ENCODE measurements around the gene SOX18. TPM values are rescaled to one million over a fixed set of nuclear protein-coding genes. Genes with fewer than 3 reads are reported as not detected.

SOX18 gene
- total RNA-seq, 3 donors from 2014 or later (not counting 1 experiment from before 2014, with no cell fraction given): not detected

DNA sequence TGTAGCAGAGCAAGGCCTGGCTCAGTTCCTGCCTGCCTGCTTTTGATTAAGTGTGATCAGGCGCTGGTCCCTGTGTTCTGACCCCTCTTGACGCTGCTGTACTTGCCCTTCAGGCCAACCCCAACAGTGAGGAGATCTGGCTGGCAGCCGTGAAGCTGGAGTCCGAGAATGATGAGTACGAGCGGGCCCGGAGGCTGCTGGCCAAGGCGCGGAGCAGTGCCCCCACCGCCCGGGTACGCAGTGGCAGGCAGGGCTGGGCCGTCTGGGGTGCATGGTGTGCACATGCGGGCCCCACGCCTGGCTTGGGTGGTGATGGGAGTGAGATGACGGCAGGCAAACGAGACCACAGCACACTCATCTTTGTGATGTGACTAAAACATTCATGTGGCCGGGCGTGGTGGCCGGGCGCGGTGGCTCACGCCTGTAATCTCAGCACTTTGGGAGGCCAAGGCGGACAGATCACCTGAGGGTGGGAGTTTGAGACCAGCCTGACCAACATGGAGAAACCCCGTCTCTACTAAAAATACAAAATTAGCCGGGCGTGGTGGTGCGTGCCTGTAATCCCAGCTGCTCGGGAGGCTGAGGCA is 23.5 kb downstream of the SOX18 start:
- intact Hi-C loops (cut with micrococcal nuclease): no loop called here
- H3K4me1 Mint-ChIP-seq: peaks cover 0 to 6% of the 10 kb centered on the region in 2 donors
- ATAC-seq: no peak
- no peaks in the 10 kb centered on the region for H3K36me3 Mint-ChIP-seq
- H3K36me3 ChIP-seq (ENCODE audit: control insufficient read depth, insufficient read depth, low read length): peaks cover 89% of the 10 kb centered on the region
- no peak overlapping the region for H3K4me3 ChIP-seq (ENCODE audit: low read length)
- H3K4me1 ChIP-seq (ENCODE audit: control insufficient read depth, insufficient read depth, low read length): no peaks in the 10 kb centered on the region
- 93% methylated on average over 29 of the region's 29 CpGs for WGBS (ENCODE audit: insufficient coverage)
- TF ChIP-seq, protein P1, sequence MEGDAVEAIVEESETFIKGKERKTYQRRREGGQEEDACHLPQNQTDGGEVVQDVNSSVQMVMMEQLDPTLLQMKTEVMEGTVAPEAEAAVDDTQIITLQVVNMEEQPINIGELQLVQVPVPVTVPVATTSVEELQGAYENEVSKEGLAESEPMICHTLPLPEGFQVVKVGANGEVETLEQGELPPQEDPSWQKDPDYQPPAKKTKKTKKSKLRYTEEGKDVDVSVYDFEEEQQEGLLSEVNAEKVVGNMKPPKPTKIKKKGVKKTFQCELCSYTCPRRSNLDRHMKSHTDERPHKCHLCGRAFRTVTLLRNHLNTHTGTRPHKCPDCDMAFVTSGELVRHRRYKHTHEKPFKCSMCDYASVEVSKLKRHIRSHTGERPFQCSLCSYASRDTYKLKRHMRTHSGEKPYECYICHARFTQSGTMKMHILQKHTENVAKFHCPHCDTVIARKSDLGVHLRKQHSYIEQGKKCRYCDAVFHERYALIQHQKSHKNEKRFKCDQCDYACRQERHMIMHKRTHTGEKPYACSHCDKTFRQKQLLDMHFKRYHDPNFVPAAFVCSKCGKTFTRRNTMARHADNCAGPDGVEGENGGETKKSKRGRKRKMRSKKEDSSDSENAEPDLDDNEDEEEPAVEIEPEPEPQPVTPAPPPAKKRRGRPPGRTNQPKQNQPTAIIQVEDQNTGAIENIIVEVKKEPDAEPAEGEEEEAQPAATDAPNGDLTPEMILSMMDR (IDR thresholded peaks at IDR 0.05): no peak
- no peak for DNase-seq
- H3K9me3 ChIP-seq (ENCODE audit: control insufficient read depth, insufficient read depth, low read length): no peaks in the 10 kb centered on the region
- H3K9me3 Mint-ChIP-seq: no peaks in the 10 kb centered on the region
- no peaks in the 10 kb centered on the region for H3K27me3 Mint-ChIP-seq (ENCODE audit: low read depth in 2 of 2)
- H3K27me3 ChIP-seq (ENCODE audit: control insufficient read depth, insufficient read depth, low read length): no peaks in the 10 kb centered on the region
- no peak overlapping the region for H3K27ac ChIP-seq (ENCODE audit: low read length)
- H3K27ac Mint-ChIP-seq: no peak overlapping the region
- H3K4me3 Mint-ChIP-seq: no peak overlapping the region

DNA sequence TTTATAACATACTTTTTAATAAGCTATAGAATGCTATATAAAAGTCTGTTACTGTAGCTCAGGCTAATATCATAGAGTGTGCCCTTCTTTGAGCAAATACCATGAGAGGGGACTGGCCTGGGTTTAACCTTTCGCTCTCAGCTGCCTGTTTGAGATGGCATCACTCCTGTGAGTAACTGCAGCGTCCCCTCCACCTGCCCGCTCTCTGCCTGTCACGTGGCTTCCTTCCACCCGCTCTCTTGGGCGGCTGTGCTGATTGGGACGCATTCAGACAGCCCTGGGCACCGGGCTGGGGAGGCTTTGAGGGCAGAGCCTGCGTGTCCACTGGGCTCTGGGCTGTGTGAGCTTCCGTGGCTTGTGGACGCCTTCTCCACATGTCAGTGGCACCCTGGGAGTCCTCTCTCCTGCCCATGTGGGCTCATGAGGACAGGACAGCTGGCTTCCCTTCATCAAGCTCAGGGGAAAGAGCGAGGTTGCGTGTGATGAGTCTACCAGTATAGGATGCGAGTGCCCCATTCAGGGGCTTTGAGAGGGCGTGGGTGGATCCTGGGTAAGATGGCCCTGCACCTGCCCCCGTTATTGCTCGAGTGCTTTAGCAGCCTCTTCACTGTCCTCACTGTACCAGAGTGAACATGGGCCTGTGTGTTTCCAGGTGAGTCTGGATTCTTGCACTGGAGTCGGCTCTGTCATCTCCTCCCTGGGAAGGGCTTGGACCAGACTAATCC is 24.2 kb downstream of the SOX18 start:
- no peaks in the 10 kb centered on the region for H3K36me3 Mint-ChIP-seq
- peaks cover 0 to 6% of the 10 kb centered on the region in 2 donors for H3K4me1 Mint-ChIP-seq
- no peak overlapping the region for H3K27ac Mint-ChIP-seq
- no peak overlapping the region for H3K4me3 Mint-ChIP-seq
- H3K9me3 ChIP-seq (ENCODE audit: control insufficient read depth, insufficient read depth, low read length): no peaks in the 10 kb centered on the region
- H3K9me3 Mint-ChIP-seq: no peaks in the 10 kb centered on the region
- TF ChIP-seq, protein P1 (IDR thresholded peaks at IDR 0.05): no peak
- no peak overlapping the region for H3K27ac ChIP-seq (ENCODE audit: low read length)
- H3K36me3 ChIP-seq (ENCODE audit: control insufficient read depth, insufficient read depth, low read length): peaks cover 85% of the 10 kb centered on the region
- H3K4me1 ChIP-seq (ENCODE audit: control insufficient read depth, insufficient read depth, low read length): no peaks in the 10 kb centered on the region
- ATAC-seq: no peak
- H3K27me3 Mint-ChIP-seq (ENCODE audit: low read depth in 2 of 2): no peaks in the 10 kb centered on the region
- no peak overlapping the region for H3K4me3 ChIP-seq (ENCODE audit: low read length)
- intact Hi-C loops (cut with micrococcal nuclease): no loop called here
- no peak for DNase-seq
- 99% methylated on average over 18 of the region's 18 CpGs for WGBS (ENCODE audit: insufficient coverage)
- H3K27me3 ChIP-seq (ENCODE audit: control insufficient read depth, insufficient read depth, low read length): no peaks in the 10 kb centered on the region

DNA sequence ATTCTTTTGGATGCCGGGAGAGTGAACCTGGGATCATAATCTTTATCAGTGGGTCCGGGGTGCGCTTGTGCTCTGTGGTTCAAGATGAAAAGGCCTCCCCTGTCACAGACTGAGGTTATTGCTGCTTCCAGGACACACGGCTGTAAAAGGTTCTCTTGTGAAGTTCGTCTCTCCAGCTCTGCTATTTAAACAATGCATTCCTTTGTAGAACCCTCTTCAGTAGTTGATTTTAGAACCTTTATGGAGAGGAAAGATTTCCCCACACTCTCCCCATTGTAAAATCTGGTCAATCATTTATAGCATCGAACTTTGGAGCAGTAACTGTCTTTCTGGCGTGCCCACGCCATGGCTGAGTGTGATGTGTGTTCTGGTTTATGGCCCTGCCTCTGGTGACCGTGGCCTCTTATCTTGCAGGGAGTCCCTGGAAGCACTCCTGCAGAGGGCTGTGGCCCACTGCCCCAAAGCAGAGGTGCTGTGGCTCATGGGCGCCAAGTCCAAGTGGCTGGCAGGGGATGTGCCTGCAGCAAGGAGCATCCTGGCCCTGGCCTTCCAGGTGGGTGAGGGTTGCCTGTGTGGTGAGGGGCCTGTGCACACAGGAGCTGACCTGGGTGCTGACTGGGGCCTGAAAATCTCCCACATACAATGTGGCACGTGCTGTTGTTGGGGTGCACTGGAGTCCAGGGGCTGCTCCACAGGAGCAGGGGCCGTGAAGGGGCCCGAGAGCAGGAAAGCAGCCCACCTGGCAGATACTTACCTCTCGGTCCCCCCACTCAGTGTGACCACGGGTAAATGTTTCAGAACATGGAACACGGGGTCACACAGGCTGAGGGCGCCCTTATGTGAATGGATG is 25.1 kb downstream of the SOX18 start:
- no peaks in the 10 kb centered on the region for H3K4me1 ChIP-seq (ENCODE audit: control insufficient read depth, insufficient read depth, low read length)
- no peaks in the 10 kb centered on the region for H3K9me3 ChIP-seq (ENCODE audit: control insufficient read depth, insufficient read depth, low read length)
- ATAC-seq (no peak), DNase-seq (no peak)
- WGBS (ENCODE audit: insufficient coverage): 97% methylated on average over 17 of the region's 17 CpGs
- peaks cover 0 to 6% of the 10 kb centered on the region in 2 donors for H3K4me1 Mint-ChIP-seq
- no peaks in the 10 kb centered on the region for H3K9me3 Mint-ChIP-seq
- no peaks in the 10 kb centered on the region for H3K27me3 Mint-ChIP-seq (ENCODE audit: low read depth in 2 of 2)
- intact Hi-C loops (cut with micrococcal nuclease): no loop called here
- no peak overlapping the region for H3K4me3 Mint-ChIP-seq
- TF ChIP-seq, protein P1 (IDR thresholded peaks at IDR 0.05): no peak
- no peaks in the 10 kb centered on the region for H3K27me3 ChIP-seq (ENCODE audit: control insufficient read depth, insufficient read depth, low read length)
- no peak overlapping the region for H3K4me3 ChIP-seq (ENCODE audit: low read length)
- H3K36me3 Mint-ChIP-seq: no peaks in the 10 kb centered on the region
- H3K36me3 ChIP-seq (ENCODE audit: control insufficient read depth, insufficient read depth, low read length): peaks cover 81% of the 10 kb centered on the region
- no peak overlapping the region for H3K27ac Mint-ChIP-seq
- H3K27ac ChIP-seq (ENCODE audit: low read length): no peak overlapping the region

Data from natural killer cell (primary cell).